Body of pancreas (tissue), 4 donors: ENCODE measurements around the gene STAT1. TPM values are rescaled to one million over a fixed set of nuclear protein-coding genes. Genes with fewer than 3 reads are reported as not detected.

Source experiments
- ATAC-seq: fragments of 150-250 bp; one replicate; pipeline ENCODE4 v1.9.1; 2016
- DNase-seq, 4 donors: peaks; one replicate each; pipeline ENCODE4 v3.0.0-alpha.2; 2019
- H3K27ac ChIP-seq, 4 donors: fragments of 200-600 bp; sonication (generic); 1 replicate in 3 of 4; 2 replicates in 1 of 4; pipeline versions ENCODE4 v1.5.1 to v1.6.1; 2016 to 2019; ENCODE audit warnings: mild to moderate bottlenecking in 1 of 4, mixed read lengths in 1 of 4, moderate library complexity in 1 of 4
- H3K27me3 ChIP-seq, 2 donors: fragments of 200-600 bp; sonication (generic); one replicate each; pipeline ENCODE4 v1.6.0; 2016; ENCODE audit warnings: mild to moderate bottlenecking in 1 of 2
- H3K36me3 ChIP-seq, 2 donors: fragments of 200-600 bp; sonication (generic); replicated peaks in 1 of 2; 2 replicates each; pipeline ENCODE4 v1.5.1; 2016; ENCODE audit warnings: low read depth in 2 of 2; ENCODE audit not compliant: insufficient read depth in 1 of 2
- H3K4me1 ChIP-seq: fragments of 200-600 bp; sonication (generic); one replicate; pipeline ENCODE4 v1.6.0; 2016
- H3K4me3 ChIP-seq, 2 donors: fragments of 200-600 bp; sonication (generic); 1 replicate in 1 of 2; 2 replicates in 1 of 2; pipeline ENCODE4 v1.5.1; 2016 to 2019
- H3K9me3 ChIP-seq, 3 donors: fragments of 200-600 bp; sonication (generic); 1 replicate in 2 of 3; 2 replicates in 1 of 3; pipeline ENCODE4 v1.5.1; 2016
- POLR2A ChIP-seq, 3 donors: fragments of 450-650 bp; IDR thresholded peaks; one replicate each; pipeline ENCODE4 v1.6.1; 2016; ENCODE audit warnings: antibody characterized with exemption in 3 of 3, mild to moderate bottlenecking in 2 of 3
- WGBS, 2 donors: methylation state at CpG; one replicate each; pipeline ENCODE4 v1.1.5; 2017; 5-methylcytosine and 5-hydroxymethylcytosine counted together
- intact Hi-C: fragments of 100-400 bp; cut with DNase I; formaldehyde crosslinking; loops from one replicate; pipeline ENCODE4 v1.15.1; 2023
- total RNA-seq, 2 donors: library from RNA; depleted of rRNA; stranded (reverse); fragments of >200 nt; gene quantifications; one replicate each; pipeline ENCODE4 v1.1.0, GENCODE V29; 2016
- TF ChIP-seq, protein P1 (sequence below), 7 experiments: fragments of 450-650 bp in 4 of 7; fragments of 200-600 bp in 3 of 7; sonication (generic) in 3 of 7; IDR thresholded peaks; one replicate each; pipeline ENCODE4 v1.5.1; 2016 to 2019; ENCODE audit warnings: antibody characterized with exemption in 7 of 7

The STAT1 gene
- total RNA-seq, 2 donors from 2014 or later = 30.1 to 56.4 TPM

DNA sequence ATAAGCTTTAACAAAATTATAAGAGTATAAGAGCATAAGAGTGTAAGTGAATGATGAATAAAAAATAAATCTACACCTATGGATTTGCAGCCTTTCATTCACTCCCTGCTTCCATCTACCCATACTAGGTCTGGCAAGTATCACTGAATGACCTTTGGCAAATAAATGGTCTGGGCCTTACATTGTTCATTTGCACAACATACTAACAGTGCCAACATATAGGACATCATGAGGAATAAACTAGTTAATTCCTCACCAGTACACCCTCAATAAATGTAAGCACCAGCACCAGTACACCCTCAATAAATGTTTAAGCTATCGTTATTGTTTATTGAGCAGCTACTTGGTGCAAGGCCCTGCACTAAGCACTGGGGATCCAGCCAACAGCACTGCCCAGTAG, 26.9 kb downstream of the STAT1 start:
- no peaks in the 10 kb centered on the region for H3K9me3 ChIP-seq
- ATAC-seq (no peak), DNase-seq (no peak)
- no peak overlapping the region for H3K27ac ChIP-seq
- no peak overlapping the region for H3K4me3 ChIP-seq
- no peaks in the 10 kb centered on the region for H3K4me1 ChIP-seq
- TF ChIP-seq, protein P1, sequence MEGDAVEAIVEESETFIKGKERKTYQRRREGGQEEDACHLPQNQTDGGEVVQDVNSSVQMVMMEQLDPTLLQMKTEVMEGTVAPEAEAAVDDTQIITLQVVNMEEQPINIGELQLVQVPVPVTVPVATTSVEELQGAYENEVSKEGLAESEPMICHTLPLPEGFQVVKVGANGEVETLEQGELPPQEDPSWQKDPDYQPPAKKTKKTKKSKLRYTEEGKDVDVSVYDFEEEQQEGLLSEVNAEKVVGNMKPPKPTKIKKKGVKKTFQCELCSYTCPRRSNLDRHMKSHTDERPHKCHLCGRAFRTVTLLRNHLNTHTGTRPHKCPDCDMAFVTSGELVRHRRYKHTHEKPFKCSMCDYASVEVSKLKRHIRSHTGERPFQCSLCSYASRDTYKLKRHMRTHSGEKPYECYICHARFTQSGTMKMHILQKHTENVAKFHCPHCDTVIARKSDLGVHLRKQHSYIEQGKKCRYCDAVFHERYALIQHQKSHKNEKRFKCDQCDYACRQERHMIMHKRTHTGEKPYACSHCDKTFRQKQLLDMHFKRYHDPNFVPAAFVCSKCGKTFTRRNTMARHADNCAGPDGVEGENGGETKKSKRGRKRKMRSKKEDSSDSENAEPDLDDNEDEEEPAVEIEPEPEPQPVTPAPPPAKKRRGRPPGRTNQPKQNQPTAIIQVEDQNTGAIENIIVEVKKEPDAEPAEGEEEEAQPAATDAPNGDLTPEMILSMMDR (IDR thresholded peaks at IDR 0.05) = no peak
- H3K36me3 ChIP-seq = peaks cover 8 to 64% of the 10 kb centered on the region in 2 donors
- intact Hi-C loops = no loop called here
- H3K27me3 ChIP-seq = no peaks in the 10 kb centered on the region
- 100% methylated on average over 1 of the region's 1 CpG for WGBS, 2 donors

DNA sequence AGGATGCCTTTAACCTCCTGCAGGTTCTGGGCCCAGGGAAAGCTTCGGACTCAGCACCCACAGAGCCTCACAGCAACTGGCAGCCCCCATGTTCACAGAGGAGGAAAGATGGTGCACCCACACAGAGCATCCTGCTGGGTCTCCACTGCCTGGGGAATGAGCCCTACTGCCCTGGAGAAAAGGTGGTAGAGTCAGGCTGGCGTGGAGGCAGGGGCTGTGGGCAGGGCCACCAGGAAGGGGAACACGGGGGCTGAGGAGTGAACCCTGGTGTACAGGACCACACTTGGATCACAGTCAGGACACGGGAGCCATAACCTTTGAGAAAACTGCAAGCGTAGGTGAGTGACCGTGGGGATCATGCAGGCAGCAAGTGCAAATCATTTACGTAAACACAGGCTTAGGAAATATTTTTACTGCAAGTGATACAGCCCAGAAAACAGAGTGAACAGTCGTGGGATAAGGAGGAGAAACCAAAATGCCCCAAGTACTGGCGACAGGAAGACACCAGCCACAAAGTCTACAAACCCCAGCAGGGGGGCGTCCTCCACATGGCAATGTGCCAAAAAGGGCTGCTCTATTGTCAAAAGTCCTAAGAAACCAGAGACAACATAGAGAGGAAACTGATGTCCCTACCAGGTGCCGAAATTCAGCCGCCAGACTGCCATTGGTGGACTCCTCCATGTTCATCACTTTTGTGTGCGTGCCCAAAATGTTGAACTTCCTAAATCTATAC, 27.6 kb downstream of the STAT1 start:
- Histone ChIP-seq H3K9me3 (no peaks in the 10 kb centered on the region), H3K4me3 (no peak overlapping the region), H3K27me3 (no peaks in the 10 kb centered on the region), H3K27ac (no peak overlapping the region), H3K36me3 (peaks cover 8 to 62% of the 10 kb centered on the region in 2 donors), H3K4me1 (no peaks in the 10 kb centered on the region)
- DNase-seq = no peak
- no peak for TF ChIP-seq POLR2A (IDR thresholded peaks at IDR 0.05)
- TF ChIP-seq, protein P1 (IDR thresholded peaks at IDR 0.05) = no peak
- WGBS, 2 donors = 74 to 88% methylated on average over 13 of the region's 13 CpGs
- ATAC-seq = no peak
- intact Hi-C loops = no loop called here

DNA sequence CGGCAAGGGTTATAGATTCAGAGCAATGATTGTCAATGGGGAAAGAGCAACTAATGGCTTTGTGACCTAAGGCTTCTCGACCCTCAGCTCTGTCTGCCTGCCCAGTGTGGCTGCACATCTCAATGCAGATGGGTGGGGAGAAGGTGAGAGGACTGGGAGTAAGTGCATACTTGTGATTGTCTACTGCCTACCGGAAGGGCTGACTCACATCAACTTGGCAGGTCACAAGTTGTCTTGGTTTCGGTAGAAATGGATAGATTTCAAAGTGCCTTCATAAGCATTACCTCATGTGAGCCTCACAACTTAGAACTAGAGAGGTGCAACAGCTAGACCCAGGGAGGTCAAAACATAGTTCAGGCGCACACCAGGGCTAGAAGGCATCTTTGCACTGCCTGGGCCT, 29.4 kb downstream of the STAT1 start:
- no peak for TF ChIP-seq POLR2A (IDR thresholded peaks at IDR 0.05)
- TF ChIP-seq, protein P1 (IDR thresholded peaks at IDR 0.05) = no peak
- no peak for ATAC-seq
- DNase-seq = no peak
- intact Hi-C loops = no loop called here
- Histone ChIP-seq H3K36me3 (peaks cover 0 to 55% of the 10 kb centered on the region in 2 donors), H3K9me3 (no peaks in the 10 kb centered on the region), H3K4me1 (peaks cover 5% of the 10 kb centered on the region), H3K4me3 (no peak overlapping the region), H3K27me3 (no peaks in the 10 kb centered on the region), H3K27ac (no peak overlapping the region)
- WGBS, 2 donors = 95 to 97% methylated on average over 5 of the region's 5 CpGs

DNA sequence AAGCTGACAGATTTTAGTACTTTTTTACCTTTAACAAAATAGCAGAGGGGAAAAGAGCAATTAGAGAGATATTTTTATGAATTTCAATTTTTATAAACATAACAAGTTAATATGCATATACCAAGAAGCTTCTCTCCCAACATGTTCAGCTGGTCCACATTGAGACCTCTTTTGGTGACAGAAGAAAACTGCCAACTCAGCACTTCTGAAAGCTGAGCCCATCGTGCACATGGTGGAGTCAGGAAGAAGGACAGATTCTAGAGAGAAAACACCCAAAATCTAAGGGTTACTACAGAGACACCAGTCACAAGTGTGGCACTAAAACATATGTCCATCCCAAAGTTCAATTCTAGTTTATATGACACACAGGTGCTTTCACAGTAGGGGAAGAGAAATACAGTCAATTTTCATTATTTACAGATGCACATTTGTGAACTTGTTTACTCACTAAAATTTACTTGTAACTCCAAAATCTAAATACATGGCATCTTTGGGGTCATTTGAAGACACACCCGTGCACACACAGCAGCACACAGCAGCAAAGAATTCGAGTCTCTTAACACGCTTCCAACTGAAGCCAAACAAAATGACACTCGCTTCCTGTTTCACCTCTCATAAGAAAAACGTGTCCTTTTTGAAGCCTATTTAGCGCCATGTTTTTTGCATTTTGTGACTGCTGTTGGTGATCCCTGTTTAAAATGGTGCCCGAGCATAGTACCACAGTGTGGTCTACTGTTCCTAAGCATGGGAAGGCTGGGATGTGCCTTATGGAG, 31.5 kb downstream of the STAT1 start:
- H3K27ac ChIP-seq = no peak overlapping the region
- TF ChIP-seq, protein P1 (IDR thresholded peaks at IDR 0.05) = no peak
- no peak for TF ChIP-seq POLR2A (IDR thresholded peaks at IDR 0.05)
- peaks cover 5% of the 10 kb centered on the region for H3K4me1 ChIP-seq
- no peaks in the 10 kb centered on the region for H3K9me3 ChIP-seq
- H3K27me3 ChIP-seq = no peaks in the 10 kb centered on the region
- no peak for ATAC-seq
- no peak overlapping the region for H3K4me3 ChIP-seq
- H3K36me3 ChIP-seq = peaks cover 0 to 53% of the 10 kb centered on the region in 2 donors
- no peak for DNase-seq
- WGBS, 2 donors = 87 to 92% methylated on average over 8 of the region's 8 CpGs
- intact Hi-C loops = no loop called here
